ENCODE measurements around the gene RAB7A.

- no peak for TF ChIP-seq POLR2A (IDR thresholded peaks at IDR 0.05)
- no peak for TF ChIP-seq CTCF (IDR thresholded peaks at IDR 0.05)
Observed at GRCh38 chr3:128768471-128768870, 42.5 kb downstream of the RAB7A start.
